ENCODE data around the gene TNP1. TPM values are rescaled to one million over a fixed set of nuclear protein-coding genes. Genes with fewer than 3 reads are reported as not detected.

The TNP1 gene
- total RNA-seq, 4 donors from 2014 or later: not detected

DNA sequence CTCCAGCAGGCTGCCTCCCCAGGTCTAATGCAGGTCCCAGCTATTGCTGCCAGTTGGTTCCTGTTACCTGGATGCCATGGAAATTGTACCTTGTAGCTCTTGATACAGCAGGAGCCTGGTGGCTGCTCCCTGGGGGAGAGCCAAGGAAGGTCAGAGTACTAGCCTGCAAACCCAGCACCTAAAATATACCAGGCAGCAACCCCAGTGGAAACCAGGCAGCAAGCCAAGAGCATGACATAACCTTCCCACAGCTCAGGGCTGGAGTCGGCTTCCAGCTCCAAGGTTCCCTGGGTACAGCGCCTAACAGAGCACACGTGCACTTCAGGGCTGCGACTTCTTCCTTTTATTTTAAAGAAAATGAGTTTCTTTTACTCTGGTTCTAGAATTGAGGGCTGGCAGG, 30.3 kb downstream of the TNP1 start:
- no peaks in the 10 kb centered on the region for H3K36me3 ChIP-seq
- no peaks in the 10 kb centered on the region for H3K9me3 ChIP-seq
- peak in 2 of 3 donors; percentile 20 to 51 for DNase-seq
- no peak overlapping the region for H3K4me3 ChIP-seq
- no peaks in the 10 kb centered on the region for H3K4me1 ChIP-seq
- no peak overlapping the region for H3K27ac ChIP-seq
- TF ChIP-seq, protein P1, sequence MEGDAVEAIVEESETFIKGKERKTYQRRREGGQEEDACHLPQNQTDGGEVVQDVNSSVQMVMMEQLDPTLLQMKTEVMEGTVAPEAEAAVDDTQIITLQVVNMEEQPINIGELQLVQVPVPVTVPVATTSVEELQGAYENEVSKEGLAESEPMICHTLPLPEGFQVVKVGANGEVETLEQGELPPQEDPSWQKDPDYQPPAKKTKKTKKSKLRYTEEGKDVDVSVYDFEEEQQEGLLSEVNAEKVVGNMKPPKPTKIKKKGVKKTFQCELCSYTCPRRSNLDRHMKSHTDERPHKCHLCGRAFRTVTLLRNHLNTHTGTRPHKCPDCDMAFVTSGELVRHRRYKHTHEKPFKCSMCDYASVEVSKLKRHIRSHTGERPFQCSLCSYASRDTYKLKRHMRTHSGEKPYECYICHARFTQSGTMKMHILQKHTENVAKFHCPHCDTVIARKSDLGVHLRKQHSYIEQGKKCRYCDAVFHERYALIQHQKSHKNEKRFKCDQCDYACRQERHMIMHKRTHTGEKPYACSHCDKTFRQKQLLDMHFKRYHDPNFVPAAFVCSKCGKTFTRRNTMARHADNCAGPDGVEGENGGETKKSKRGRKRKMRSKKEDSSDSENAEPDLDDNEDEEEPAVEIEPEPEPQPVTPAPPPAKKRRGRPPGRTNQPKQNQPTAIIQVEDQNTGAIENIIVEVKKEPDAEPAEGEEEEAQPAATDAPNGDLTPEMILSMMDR (IDR thresholded peaks at IDR 0.05): no peak
- no peak for TF ChIP-seq POLR2A (IDR thresholded peaks at IDR 0.05)
- H3K27me3 ChIP-seq: no peaks in the 10 kb centered on the region

GRCh38 chr2:216827073-216827720, 32.7 kb downstream of the TNP1 start:
- H3K27ac ChIP-seq: peak overlapping the region in 1 of 4 donors; percentile 8
- H3K27me3 ChIP-seq: no peaks in the 10 kb centered on the region
- no peak overlapping the region for H3K4me3 ChIP-seq
- no peaks in the 10 kb centered on the region for H3K9me3 ChIP-seq
- TF ChIP-seq POLR2A (IDR thresholded peaks at IDR 0.05): no peak
- TF ChIP-seq, protein P1 (IDR thresholded peaks at IDR 0.05): no peak
- H3K4me1 ChIP-seq: no peaks in the 10 kb centered on the region
- no peak for DNase-seq
- H3K36me3 ChIP-seq: no peaks in the 10 kb centered on the region

GRCh38 chr2:216822470-216822869, 37.4 kb downstream of the TNP1 start:
- H3K9me3 ChIP-seq: no peaks in the 10 kb centered on the region
- no peak for DNase-seq
- TF ChIP-seq, protein P1 (IDR thresholded peaks at IDR 0.05): no peak
- no peak for TF ChIP-seq POLR2A (IDR thresholded peaks at IDR 0.05)
- H3K27ac ChIP-seq: no peak overlapping the region
- H3K27me3 ChIP-seq: no peaks in the 10 kb centered on the region
- no peak overlapping the region for H3K4me3 ChIP-seq
- H3K36me3 ChIP-seq: no peaks in the 10 kb centered on the region
- H3K4me1 ChIP-seq: no peaks in the 10 kb centered on the region

- Histone ChIP-seq H3K4me3 (no peak overlapping the region), H3K9me3 (no peaks in the 10 kb centered on the region), H3K4me1 (no peaks in the 10 kb centered on the region), H3K27me3 (no peaks in the 10 kb centered on the region), H3K27ac (no peak overlapping the region), H3K36me3 (no peaks in the 10 kb centered on the region)
- no peak for TF ChIP-seq POLR2A (IDR thresholded peaks at IDR 0.05)
- TF ChIP-seq, protein P1 (IDR thresholded peaks at IDR 0.05): no peak
- no peak for DNase-seq
These were observed 39.2 kb downstream of the TNP1 start for GRCh38 chr2:216820709-216821108.

DNA sequence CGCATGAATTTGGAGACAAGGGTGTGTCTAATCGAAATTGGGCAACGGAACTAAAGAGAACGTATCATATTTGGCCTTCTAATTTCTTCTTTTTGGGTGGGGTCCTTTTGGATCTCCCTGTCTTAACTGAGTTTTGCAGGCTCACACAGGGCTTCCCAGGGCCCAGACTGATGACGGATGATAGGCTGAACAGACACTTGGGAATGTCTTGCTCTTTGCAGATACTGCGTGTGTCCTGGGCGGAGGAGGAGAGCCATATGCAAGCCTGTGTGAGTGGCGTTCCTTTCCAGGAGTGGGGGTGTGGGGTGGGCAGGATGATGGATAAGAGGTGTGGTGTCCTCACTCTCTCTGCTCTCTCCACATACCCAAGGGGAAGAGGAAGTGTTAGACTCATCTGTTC, 40.1 kb downstream of the TNP1 start:
- TF ChIP-seq POLR2A (IDR thresholded peaks at IDR 0.05): no peak
- TF ChIP-seq, protein P1 (IDR thresholded peaks at IDR 0.05): no peak
- Histone ChIP-seq H3K9me3 (no peaks in the 10 kb centered on the region), H3K27ac (no peak overlapping the region), H3K27me3 (no peaks in the 10 kb centered on the region), H3K4me1 (no peaks in the 10 kb centered on the region), H3K4me3 (no peak overlapping the region), H3K36me3 (no peaks in the 10 kb centered on the region)
- DNase-seq: no peak

DNA sequence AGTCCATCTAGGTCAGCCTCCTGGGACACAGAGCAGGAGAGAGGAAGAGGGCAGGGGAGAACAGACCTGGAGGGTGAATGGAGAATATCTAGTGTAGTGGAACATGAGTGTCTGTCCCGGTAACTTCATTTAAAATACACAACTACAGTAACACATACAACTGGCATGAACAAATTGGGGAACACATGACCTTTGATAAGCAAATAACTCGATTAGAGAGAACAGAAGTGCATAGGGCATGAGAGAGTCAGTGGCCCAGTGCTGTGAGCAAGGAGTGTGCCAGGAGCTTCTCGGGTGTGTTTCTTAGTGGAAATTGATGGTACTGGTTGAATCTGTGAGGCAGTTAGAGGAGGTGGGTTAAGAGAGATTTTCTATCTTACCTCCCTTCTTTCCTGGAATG, 40.8 kb downstream of the TNP1 start:
- Histone ChIP-seq H3K36me3 (no peaks in the 10 kb centered on the region), H3K9me3 (no peaks in the 10 kb centered on the region), H3K4me1 (no peaks in the 10 kb centered on the region), H3K4me3 (no peak overlapping the region), H3K27ac (no peak overlapping the region), H3K27me3 (no peaks in the 10 kb centered on the region)
- TF ChIP-seq, protein P1 (IDR thresholded peaks at IDR 0.05): no peak
- TF ChIP-seq POLR2A (IDR thresholded peaks at IDR 0.05): no peak
- no peak for DNase-seq
